Pancreas (tissue), 10 donors: ENCODE results near the gene CCL23. TPM values are rescaled to one million over a fixed set of nuclear protein-coding genes. Genes with fewer than 3 reads are reported as not detected.

ENCODE experiments used
- ATAC-seq, 4 donors: fragments of 200-7000 bp; cut with Tn5 transposase; one replicate each; pipeline versions ENCODE4 v1.8.0 to v1.9.1; 2020; ENCODE audit warnings: mild to moderate bottlenecking in 4 of 4, moderate library complexity in 4 of 4
- DNase-seq, 6 donors: peaks; one replicate each; pipeline ENCODE4 v3.0.0-alpha.2; 2020
- FAIRE-seq: peaks from 2 replicates; lab custom pipeline; 2012; peaks lifted over from hg19 to GRCh38; lab: Jason Lieb, UNC
- H3K27ac ChIP-seq, 4 donors: fragments of 200-600 bp; sonication (generic); 1 replicate in 3 of 4; 2 replicates in 1 of 4; pipeline versions ENCODE4 v1.5.0 to v1.8.0; 2020
- H3K27me3 ChIP-seq, 4 donors: fragments of 200-600 bp; one replicate each; pipeline ENCODE4 v1.8.0; 2021
- H3K36me3 ChIP-seq, 3 donors: fragments of 200-600 bp; sonication (generic) in 1 of 3; one replicate each; pipeline versions ENCODE4 v1.5.0 to v1.8.0; 2020 to 2021
- H3K4me1 ChIP-seq, 3 donors: fragments of 200-600 bp; one replicate each; pipeline ENCODE4 v1.8.0; 2021
- H3K4me3 ChIP-seq, 4 donors: fragments of 200-600 bp; sonication (generic) in 2 of 4; one replicate each; pipeline versions ENCODE4 v1.5.0 to v1.8.0; 2020 to 2021
- H3K9me3 ChIP-seq, 4 donors: fragments of 200-600 bp; one replicate each; pipeline ENCODE4 v1.8.0; 2021
- WGBS, 2 donors: extraction: QIAGEN DNeasy Blood & Tissue Kit; methylation state at CpG; one replicate each; pipeline ENCODE4 v1.1.7; 2013; 5-methylcytosine and 5-hydroxymethylcytosine counted together
- intact Hi-C, 3 donors: fragments of 100-400 bp; cut with DNase I; formaldehyde crosslinking; loops; one replicate each; pipeline versions ENCODE4 v1.11.1 to v1.14.2; 2022
- polyA plus RNA-seq, 2 donors: library from polyadenylated mRNA; stranded (reverse); fragments of 200-250 nt; gene quantifications; one replicate each; pipeline ENCODE4 v1.2.3, GENCODE V29; 2013
- total RNA-seq, 6 donors: library from RNA; stranded (reverse); fragmentation: NEBNext Ultra II Directional in 4 of 6; extraction: Animal tissue kit (Norgen Biotek cat#: 25700) in 4 of 6; gene quantifications; one replicate each; pipeline versions ENCODE4 v1.2.1 to v1.2.4, GENCODE V29; 2021 to 2023
- TF ChIP-seq, protein P1 (sequence below), 4 donors: fragments of 200-600 bp; sonication (generic) in 3 of 4; IDR thresholded peaks; one replicate each; pipeline versions ENCODE4 v1.5.0 to v1.8.0; 2021; ENCODE audit warnings: antibody characterized with exemption in 4 of 4
- donor health status: healthy with polysubstance abuse.
- donor health status: DM: no; HTN: no; CAD: no; lungs with moderate emphysema.
- donor health status: DM: no; HTN: no; CAD: no.
- donor health status: control.
- donor health status: control.
- donor health status: Bipolar disorder and iron deficiency.
- donor health status: DM: yes; HTN: yes; CAD: no.
- donor health status: DM: no; HTN: no; CAD: no.
- donor health status: DM: no; HTN: no; CAD: no.
- donor health status: DM: yes; HTN: yes; CAD: no.

The CCL23 gene
- total and polyA plus RNA-seq, 8 donors, result 0.39 to 2.2 (median 0.63) TPM; not detected in 2

DNA sequence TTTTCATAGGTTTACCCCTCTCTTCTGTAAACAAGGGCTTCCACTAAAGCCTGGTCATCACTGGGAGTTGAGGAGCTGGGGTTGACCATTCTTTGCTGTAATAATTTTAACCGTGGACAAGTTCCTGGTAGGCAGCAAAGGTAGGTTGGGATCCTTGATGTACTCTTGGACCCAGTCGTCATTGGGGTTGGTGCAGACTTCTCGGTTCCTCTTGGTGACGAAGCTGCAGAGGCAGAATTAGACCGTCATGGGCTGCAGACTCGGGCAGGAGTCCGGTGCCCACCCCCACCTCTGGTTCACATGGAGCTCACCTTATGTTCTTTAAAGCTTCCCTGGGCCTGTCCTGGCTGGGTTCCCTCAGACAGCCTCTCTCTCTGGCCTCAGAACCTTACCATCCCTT is 40.3 kb downstream of the CCL23 start:
- FAIRE-seq (no peak), ATAC-seq (no peak), DNase-seq (no peak)
- Histone ChIP-seq H3K36me3 (no peaks in the 10 kb centered on the region), H3K4me3 (no peak overlapping the region), H3K9me3 (no peaks in the 10 kb centered on the region), H3K27me3 (no peaks in the 10 kb centered on the region), H3K4me1 (peaks cover 0 to 10% (median 7%) of the 10 kb centered on the region in 3 donors), H3K27ac (no peak overlapping the region)
- TF ChIP-seq, protein P1, sequence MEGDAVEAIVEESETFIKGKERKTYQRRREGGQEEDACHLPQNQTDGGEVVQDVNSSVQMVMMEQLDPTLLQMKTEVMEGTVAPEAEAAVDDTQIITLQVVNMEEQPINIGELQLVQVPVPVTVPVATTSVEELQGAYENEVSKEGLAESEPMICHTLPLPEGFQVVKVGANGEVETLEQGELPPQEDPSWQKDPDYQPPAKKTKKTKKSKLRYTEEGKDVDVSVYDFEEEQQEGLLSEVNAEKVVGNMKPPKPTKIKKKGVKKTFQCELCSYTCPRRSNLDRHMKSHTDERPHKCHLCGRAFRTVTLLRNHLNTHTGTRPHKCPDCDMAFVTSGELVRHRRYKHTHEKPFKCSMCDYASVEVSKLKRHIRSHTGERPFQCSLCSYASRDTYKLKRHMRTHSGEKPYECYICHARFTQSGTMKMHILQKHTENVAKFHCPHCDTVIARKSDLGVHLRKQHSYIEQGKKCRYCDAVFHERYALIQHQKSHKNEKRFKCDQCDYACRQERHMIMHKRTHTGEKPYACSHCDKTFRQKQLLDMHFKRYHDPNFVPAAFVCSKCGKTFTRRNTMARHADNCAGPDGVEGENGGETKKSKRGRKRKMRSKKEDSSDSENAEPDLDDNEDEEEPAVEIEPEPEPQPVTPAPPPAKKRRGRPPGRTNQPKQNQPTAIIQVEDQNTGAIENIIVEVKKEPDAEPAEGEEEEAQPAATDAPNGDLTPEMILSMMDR (IDR thresholded peaks at IDR 0.05), result no peak
- 81 to 92% methylated on average over 7 of the region's 7 CpGs for WGBS, 2 donors
- intact Hi-C loops, result loop anchor here in 1 of 3 donors (10.0 kb wide), 1 partner anchor 87 kb away; the partner anchor contains the start of gene CCL18

DNA sequence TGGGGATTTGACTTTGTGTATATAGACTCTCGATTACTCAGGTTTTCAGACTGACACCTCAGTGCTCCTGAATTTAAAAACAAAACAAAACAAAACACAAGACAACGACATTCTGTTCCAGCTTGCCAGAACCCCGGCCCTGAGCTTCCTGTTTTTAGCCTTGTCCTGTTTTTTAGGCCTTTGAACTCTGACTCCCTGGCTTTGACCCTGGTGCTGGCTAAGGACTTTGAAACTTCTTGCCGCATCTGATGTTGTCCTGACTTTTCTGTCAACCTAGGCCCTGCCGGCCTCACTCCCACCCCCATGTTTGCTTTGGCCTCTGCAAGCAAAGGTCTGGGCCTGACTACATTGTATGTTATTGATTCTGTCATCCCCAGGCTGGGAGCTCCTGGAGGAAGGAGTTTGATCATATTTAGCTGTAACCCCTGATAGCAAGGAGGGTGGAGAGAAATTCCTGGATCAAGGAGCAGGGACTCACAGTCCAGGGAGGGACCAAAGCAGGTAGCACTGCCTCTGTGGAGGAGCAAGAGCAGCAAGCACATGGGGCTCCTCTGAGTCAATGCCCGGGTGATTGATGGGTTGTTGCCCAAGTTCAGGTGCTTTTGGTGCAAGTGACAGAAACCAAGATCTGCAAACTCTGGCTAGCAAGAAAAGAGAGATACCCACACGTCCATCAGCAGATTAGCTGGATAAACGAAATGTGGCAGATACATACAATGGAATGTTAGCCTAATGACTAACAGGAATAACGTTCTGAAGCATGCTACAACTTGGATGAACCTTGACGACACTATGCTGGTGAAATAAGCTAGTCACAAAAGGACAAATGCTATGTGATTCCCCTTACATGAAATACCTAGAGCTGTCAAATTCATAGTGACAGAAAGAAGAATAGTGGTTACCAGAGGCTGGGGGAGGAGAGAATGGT is 44.2 kb downstream of the CCL23 start:
- Histone ChIP-seq H3K9me3 (no peaks in the 10 kb centered on the region), H3K27me3 (no peaks in the 10 kb centered on the region), H3K36me3 (no peaks in the 10 kb centered on the region), H3K4me1 (peaks cover 0 to 10% (median 7%) of the 10 kb centered on the region in 3 donors), H3K4me3 (no peak overlapping the region), H3K27ac (no peak overlapping the region)
- no peak for FAIRE-seq
- ATAC-seq, result peak; percentile 55 to 82 (median 74)
- 31 to 35% methylated on average over 10 of the region's 10 CpGs for WGBS, 2 donors
- TF ChIP-seq, protein P1 (IDR thresholded peaks at IDR 0.05), result no peak
- intact Hi-C loops, result loop anchor here in 2 of 3 donors (5.0 to 10.0 kb wide), 3 partner anchors 91 to 174 kb away; partner anchors contain the start of gene CCL18 (in 1 of the 2)
- peak in 4 of 6 donors; percentile 32 to 55 (median 32) for DNase-seq

DNA sequence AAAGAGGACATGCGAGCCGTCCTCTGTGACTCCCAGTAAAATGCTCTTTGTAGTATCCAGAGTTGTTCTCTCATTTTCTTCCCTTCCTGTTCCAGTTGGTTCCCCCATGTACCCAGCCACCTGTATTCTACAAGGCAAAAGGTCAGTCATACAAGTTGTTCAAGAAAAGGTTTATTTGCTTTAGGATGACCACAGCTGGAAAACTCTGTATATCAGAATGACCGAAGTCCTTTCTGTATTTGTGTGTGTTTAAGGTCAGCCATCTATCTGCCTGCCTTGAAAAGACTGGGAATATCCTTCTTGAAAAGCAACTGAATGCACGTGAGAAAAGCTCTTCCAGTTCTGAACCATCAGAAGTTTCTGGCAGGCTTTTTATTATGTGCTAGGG is 44.8 kb downstream of the CCL23 start:
- Histone ChIP-seq H3K4me3 (no peak overlapping the region), H3K4me1 (peaks cover 0 to 10% (median 7%) of the 10 kb centered on the region in 3 donors), H3K27ac (no peak overlapping the region), H3K9me3 (no peaks in the 10 kb centered on the region), H3K36me3 (no peaks in the 10 kb centered on the region), H3K27me3 (no peaks in the 10 kb centered on the region)
- TF ChIP-seq, protein P1 (IDR thresholded peaks at IDR 0.05), result no peak
- DNase-seq (no peak), ATAC-seq (peak in 2 of 4 donors; percentile 5 to 6), FAIRE-seq (no peak)
- WGBS, 2 donors, result 63 to 68% methylated on average over 4 of the region's 4 CpGs
- intact Hi-C loops, result loop anchor here in 2 of 3 donors (5.0 to 10.0 kb wide), 3 partner anchors 92 to 174 kb away; partner anchors contain the start of gene CCL18 (in 1 of the 2)

DNA sequence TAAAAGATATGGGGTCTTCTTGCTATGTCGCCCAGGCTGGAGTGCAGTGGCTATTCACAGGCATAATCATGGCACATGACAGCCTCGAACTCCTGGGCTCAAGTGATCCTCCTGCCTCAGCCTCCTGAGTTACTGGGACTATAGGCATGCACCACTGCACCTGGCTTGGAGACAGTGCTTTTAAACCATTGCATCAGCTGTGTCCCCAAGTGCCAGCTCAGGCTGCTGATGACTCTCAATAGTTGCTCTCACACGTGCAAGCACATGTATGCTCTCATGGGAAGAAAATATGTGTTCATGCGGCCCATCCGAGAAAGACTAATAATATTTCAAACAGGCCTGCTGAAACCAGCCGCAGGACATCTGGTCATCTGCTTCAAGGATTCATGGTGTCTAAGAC is 45.2 kb downstream of the CCL23 start:
- ATAC-seq, result no peak
- TF ChIP-seq, protein P1 (IDR thresholded peaks at IDR 0.05), result no peak
- no peaks in the 10 kb centered on the region for H3K36me3 ChIP-seq
- intact Hi-C loops, result loop anchor here in 2 of 3 donors (5.0 to 10.0 kb wide), 3 partner anchors 92 to 175 kb away; partner anchors contain the start of gene CCL18 (in 1 of the 2)
- no peaks in the 10 kb centered on the region for H3K27me3 ChIP-seq
- H3K27ac ChIP-seq, result no peak overlapping the region
- no peak overlapping the region for H3K4me3 ChIP-seq
- peaks cover 0 to 10% (median 7%) of the 10 kb centered on the region in 3 donors for H3K4me1 ChIP-seq
- WGBS, 2 donors, result 86 to 99% methylated on average over 6 of the region's 6 CpGs
- no peak for FAIRE-seq
- no peak for DNase-seq
- no peaks in the 10 kb centered on the region for H3K9me3 ChIP-seq
